Left ventricle myocardium inferior (tissue), 1 donor: ENCODE measurements around the gene ANKRD33B. TPM values are rescaled to one million over a fixed set of nuclear protein-coding genes. Genes with fewer than 3 reads are reported as not detected.
A peak's percentile ranks its signal among the peaks of the same experiment; 100 is the strongest.

Experiments used
- DNase-seq: peaks from one replicate; pipeline ENCODE4 v3.0.0-alpha.2; 2020
- H3K27ac ChIP-seq: fragments of 200-600 bp; replicated peaks from 2 replicates; pipeline ENCODE4 v1.8.0; 2021
- H3K27me3 ChIP-seq: fragments of 200-600 bp; 2 replicates; pipeline ENCODE4 v1.8.0; 2021; ENCODE audit warnings: low read depth
- H3K36me3 ChIP-seq: fragments of 200-600 bp; 2 replicates; pipeline ENCODE4 v1.8.0; 2021
- H3K4me1 ChIP-seq: fragments of 200-600 bp; 2 replicates; pipeline ENCODE4 v1.8.0; 2021
- H3K4me3 ChIP-seq: fragments of 200-600 bp; 2 replicates; pipeline ENCODE4 v1.8.0; 2021; ENCODE audit warnings: mild to moderate bottlenecking, moderate library complexity
- H3K9me3 ChIP-seq: fragments of 200-600 bp; replicated peaks from 2 replicates; pipeline ENCODE4 v1.8.0; 2021
- CTCF ChIP-seq: fragments of 200-600 bp; IDR thresholded peaks from 2 replicates; pipeline ENCODE4 v1.8.0; 2021; ENCODE audit warnings: antibody characterized with exemption, mild to moderate bottlenecking, borderline replicate concordance
- intact Hi-C: fragments of 100-400 bp; cut with micrococcal nuclease; formaldehyde crosslinking; loops from one replicate; pipeline ENCODE4 v1.11.0; 2022
- total RNA-seq: library from RNA; stranded (reverse); fragmentation: NEBNext Ultra II Directional; extraction: Animal tissue kit (Norgen Biotek cat#: 25700); gene quantifications from one replicate; pipeline ENCODE4 v1.2.1, GENCODE V29; 2021
- donor health status: DM: no; HTN: yes; CAD: no; lungs with severe emphysema.

ANKRD33B gene
- total RNA-seq, 1 donor from 2014 or later: 15.2 TPM

GRCh38 chr5:10701567-10702039 lies 137.7 kb downstream of the ANKRD33B start:
- H3K9me3 ChIP-seq: no peaks in the 10 kb centered on the region
- H3K4me3 ChIP-seq: no peak overlapping the region
- H3K36me3 ChIP-seq: no peaks in the 10 kb centered on the region
- peak; percentile 80 for TF ChIP-seq CTCF
- no peaks in the 10 kb centered on the region for H3K27me3 ChIP-seq
- intact Hi-C loops: no loop called here
- H3K27ac ChIP-seq: peak overlapping the region; percentile 58
- no peak for DNase-seq
- peaks cover 42% of the 10 kb centered on the region for H3K4me1 ChIP-seq

GRCh38 chr5:10702040-10702629 lies 138.3 kb downstream of the ANKRD33B start:
- Histone ChIP-seq H3K9me3 (no peaks in the 10 kb centered on the region), H3K4me1 (peaks cover 42% of the 10 kb centered on the region), H3K27ac (peak overlapping the region; percentile 58), H3K27me3 (no peaks in the 10 kb centered on the region), H3K4me3 (no peak overlapping the region), H3K36me3 (no peaks in the 10 kb centered on the region)
- TF ChIP-seq CTCF: no peak
- no peak for DNase-seq
- intact Hi-C loops: no loop called here

DNA sequence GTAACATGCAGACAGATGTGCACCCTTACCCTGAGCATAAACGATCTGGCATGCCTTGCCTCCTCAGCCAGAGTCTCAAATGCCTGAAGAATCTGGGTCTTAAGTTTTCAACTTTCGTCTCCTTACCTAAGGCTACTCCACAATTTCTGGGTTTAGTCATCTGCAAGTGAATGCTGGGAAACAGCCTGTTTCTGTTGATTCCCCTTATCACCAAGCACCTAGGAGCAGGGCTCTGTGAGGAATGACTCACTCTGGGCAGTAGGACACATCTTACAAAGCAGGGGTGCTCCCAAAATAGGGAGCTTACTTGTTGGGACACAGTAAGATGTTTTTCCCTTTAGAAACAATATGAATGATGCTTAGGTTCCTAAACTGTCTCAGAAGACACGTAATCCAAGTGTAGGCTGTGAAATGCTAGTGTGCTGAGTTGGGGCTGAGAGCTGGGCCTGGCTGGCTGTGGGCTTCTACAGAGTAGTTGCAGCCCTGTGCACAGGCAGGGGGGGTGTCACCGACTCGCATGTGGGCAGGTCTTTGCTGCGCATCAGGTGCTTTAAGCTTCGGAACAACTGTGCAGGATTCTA lies 139.1 kb downstream of the ANKRD33B start:
- Histone ChIP-seq H3K4me3 (no peak overlapping the region), H3K9me3 (no peaks in the 10 kb centered on the region), H3K36me3 (no peaks in the 10 kb centered on the region), H3K27ac (peak overlapping the region; percentile 58), H3K4me1 (peaks cover 42% of the 10 kb centered on the region), H3K27me3 (no peaks in the 10 kb centered on the region)
- TF ChIP-seq CTCF: no peak
- intact Hi-C loops: no loop called here
- DNase-seq: no peak

DNA sequence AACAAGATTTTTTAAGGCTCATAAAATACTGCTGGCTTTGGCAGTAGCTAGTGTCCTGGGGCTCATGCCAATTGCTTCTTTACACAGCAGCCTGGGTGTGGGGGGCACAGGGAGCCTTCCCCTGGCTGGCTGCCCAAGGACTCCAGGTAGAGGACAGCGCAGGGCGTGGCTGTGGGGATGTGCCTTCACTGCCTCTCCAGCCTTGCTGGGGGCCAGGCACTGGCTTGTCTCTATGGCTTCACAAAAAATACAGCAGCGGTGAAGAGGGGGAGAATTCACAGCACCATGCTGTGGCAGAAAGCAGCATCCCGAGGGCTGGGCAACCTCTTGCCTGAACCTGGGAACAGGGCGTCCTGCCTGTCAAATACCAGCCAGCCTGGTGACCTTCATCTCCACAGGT lies 139.8 kb downstream of the ANKRD33B start:
- Histone ChIP-seq H3K27me3 (no peaks in the 10 kb centered on the region), H3K27ac (peak overlapping the region; percentile 58), H3K36me3 (no peaks in the 10 kb centered on the region), H3K9me3 (no peaks in the 10 kb centered on the region), H3K4me1 (peaks cover 42% of the 10 kb centered on the region), H3K4me3 (no peak overlapping the region)
- intact Hi-C loops: no loop called here
- no peak for TF ChIP-seq CTCF
- DNase-seq: no peak

- H3K9me3 ChIP-seq: no peaks in the 10 kb centered on the region
- peak overlapping the region; percentile 43 for H3K27ac ChIP-seq
- no peaks in the 10 kb centered on the region for H3K36me3 ChIP-seq
- DNase-seq: no peak
- no peak for TF ChIP-seq CTCF
- H3K4me1 ChIP-seq: peaks cover 43% of the 10 kb centered on the region
- no peak overlapping the region for H3K4me3 ChIP-seq
- intact Hi-C loops: no loop called here
- no peaks in the 10 kb centered on the region for H3K27me3 ChIP-seq
Measured at GRCh38 chr5:10704949-10705621, 141.2 kb downstream of the ANKRD33B start.
